ENCODE measurements around the gene RABGAP1L. TPM values are rescaled to one million over a fixed set of nuclear protein-coding genes. Genes with fewer than 3 reads are reported as not detected.

Gene RABGAP1L
- polyA plus RNA-seq, 3 donors: 35.2 to 75.3 (median 63.3) TPM

DNA sequence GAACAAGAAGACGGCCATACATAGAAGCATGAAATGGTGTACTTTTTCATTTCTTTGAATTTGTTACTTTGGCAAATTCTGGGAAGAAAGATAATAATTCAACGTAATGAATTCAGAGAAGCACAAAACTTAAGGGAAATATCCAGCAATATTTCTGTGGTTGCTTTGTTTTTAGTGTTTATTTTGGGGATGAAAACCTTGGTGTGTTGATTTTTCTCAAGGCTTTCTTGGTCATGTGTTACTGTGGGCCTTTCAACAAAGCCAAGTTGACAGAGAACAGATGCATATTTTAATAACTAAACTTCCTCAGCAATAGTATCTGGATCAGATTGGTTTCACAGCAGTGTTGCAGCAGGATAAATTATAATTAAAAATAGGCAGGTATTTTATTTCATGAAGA lies 561.9 kb downstream of the RABGAP1L start:
- no peak overlapping the region for H3K4me2 ChIP-seq (replicated peaks; ENCODE audit: extremely low read depth, low read length, poor library complexity, severe bottlenecking)
- H2AFZ ChIP-seq (ENCODE audit: insufficient read depth, low read depth, low read length, poor library complexity, severe bottlenecking): no peak overlapping the region
- DNase-seq: no peak
- H3K4me1 Mint-ChIP-seq: no peaks in the 10 kb centered on the region
- no peaks in the 10 kb centered on the region for H3K36me3 Mint-ChIP-seq
- 100% methylated on average over 2 of the region's 2 CpGs for WGBS (ENCODE audit: insufficient coverage)
- intact Hi-C loops (cut with micrococcal nuclease): no loop called here
- no peaks in the 10 kb centered on the region for H3K4me1 ChIP-seq (ENCODE audit: control insufficient read depth in 1 of 2, insufficient read depth in 2 of 2, low read length in 2 of 2)
- TF ChIP-seq, protein P1, sequence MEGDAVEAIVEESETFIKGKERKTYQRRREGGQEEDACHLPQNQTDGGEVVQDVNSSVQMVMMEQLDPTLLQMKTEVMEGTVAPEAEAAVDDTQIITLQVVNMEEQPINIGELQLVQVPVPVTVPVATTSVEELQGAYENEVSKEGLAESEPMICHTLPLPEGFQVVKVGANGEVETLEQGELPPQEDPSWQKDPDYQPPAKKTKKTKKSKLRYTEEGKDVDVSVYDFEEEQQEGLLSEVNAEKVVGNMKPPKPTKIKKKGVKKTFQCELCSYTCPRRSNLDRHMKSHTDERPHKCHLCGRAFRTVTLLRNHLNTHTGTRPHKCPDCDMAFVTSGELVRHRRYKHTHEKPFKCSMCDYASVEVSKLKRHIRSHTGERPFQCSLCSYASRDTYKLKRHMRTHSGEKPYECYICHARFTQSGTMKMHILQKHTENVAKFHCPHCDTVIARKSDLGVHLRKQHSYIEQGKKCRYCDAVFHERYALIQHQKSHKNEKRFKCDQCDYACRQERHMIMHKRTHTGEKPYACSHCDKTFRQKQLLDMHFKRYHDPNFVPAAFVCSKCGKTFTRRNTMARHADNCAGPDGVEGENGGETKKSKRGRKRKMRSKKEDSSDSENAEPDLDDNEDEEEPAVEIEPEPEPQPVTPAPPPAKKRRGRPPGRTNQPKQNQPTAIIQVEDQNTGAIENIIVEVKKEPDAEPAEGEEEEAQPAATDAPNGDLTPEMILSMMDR (IDR thresholded peaks at IDR 0.05): no peak
- H3K9me3 Mint-ChIP-seq: peaks cover 0 to 1% (median 0%) of the 10 kb centered on the region in 7 donors
- no peak overlapping the region for H3K27ac Mint-ChIP-seq
- H3K4me3 Mint-ChIP-seq: no peak overlapping the region
- no peaks in the 10 kb centered on the region for H3K36me3 ChIP-seq (replicated peaks in 1 of 2; ENCODE audit: control insufficient read depth in 1 of 2, insufficient read depth in 2 of 2, low read length in 2 of 2)
- H3K9ac ChIP-seq (ENCODE audit: insufficient read depth, low read length, poor library complexity, severe bottlenecking): no peak overlapping the region
- no peaks in the 10 kb centered on the region for H3K79me2 ChIP-seq (ENCODE audit: insufficient read depth, low read length)
- H3K27me3 ChIP-seq (ENCODE audit: control insufficient read depth in 2 of 2, insufficient read depth in 2 of 2, low read length in 2 of 2): no peaks in the 10 kb centered on the region
- no peak overlapping the region for H3K27ac ChIP-seq (ENCODE audit: low read depth in 1 of 2, low read length in 2 of 2)
- no peaks in the 10 kb centered on the region for H4K20me1 ChIP-seq (ENCODE audit: insufficient read depth, low read length)
- H3K27me3 Mint-ChIP-seq (ENCODE audit: low read depth in 3 of 3): peaks cover 0 to 2% (median 0%) of the 10 kb centered on the region in 3 donors
- no peaks in the 10 kb centered on the region for H3K9me3 ChIP-seq (replicated peaks in 1 of 2; ENCODE audit: control insufficient read depth in 1 of 2, insufficient read depth in 1 of 2, low read length in 2 of 2)
- H3K4me3 ChIP-seq (replicated peaks in 1 of 3; ENCODE audit: low read depth in 2 of 3, low read length in 3 of 3): no peak overlapping the region

DNA sequence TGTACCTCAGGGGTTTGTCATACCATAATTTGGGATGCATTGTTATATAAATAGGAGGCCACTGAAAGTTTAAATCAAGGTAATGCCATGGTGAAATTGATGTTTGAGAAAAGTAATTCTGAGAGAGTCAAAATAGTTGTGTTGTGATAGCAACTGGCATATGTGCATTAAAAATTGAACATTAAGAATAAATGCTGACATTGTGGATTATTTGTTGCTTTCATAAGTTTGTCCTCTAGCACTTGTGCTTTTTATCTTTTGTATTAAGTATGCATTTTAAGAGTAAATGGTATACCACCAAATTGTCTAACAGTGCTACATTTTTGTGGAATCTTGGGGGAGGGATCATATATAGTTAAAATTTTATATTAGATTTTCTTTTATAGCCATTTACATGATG lies 564.5 kb downstream of the RABGAP1L start:
- Histone ChIP-seq H3K36me3 (replicated peaks in 1 of 2; ENCODE audit: control insufficient read depth in 1 of 2, insufficient read depth in 2 of 2, low read length in 2 of 2) (no peaks in the 10 kb centered on the region), H4K20me1 (ENCODE audit: insufficient read depth, low read length) (no peaks in the 10 kb centered on the region), H3K4me2 (replicated peaks; ENCODE audit: extremely low read depth, low read length, poor library complexity, severe bottlenecking) (no peak overlapping the region), H3K4me3 (replicated peaks in 1 of 3; ENCODE audit: low read depth in 2 of 3, low read length in 3 of 3) (no peak overlapping the region), H3K27ac (ENCODE audit: low read depth in 1 of 2, low read length in 2 of 2) (no peak overlapping the region), H3K4me1 (ENCODE audit: control insufficient read depth in 1 of 2, insufficient read depth in 2 of 2, low read length in 2 of 2) (no peaks in the 10 kb centered on the region), H2AFZ (ENCODE audit: insufficient read depth, low read depth, low read length, poor library complexity, severe bottlenecking) (no peak overlapping the region), H3K9me3 (replicated peaks in 1 of 2; ENCODE audit: control insufficient read depth in 1 of 2, insufficient read depth in 1 of 2, low read length in 2 of 2) (no peaks in the 10 kb centered on the region), H3K9ac (ENCODE audit: insufficient read depth, low read length, poor library complexity, severe bottlenecking) (no peak overlapping the region), H3K27me3 (ENCODE audit: control insufficient read depth in 2 of 2, insufficient read depth in 2 of 2, low read length in 2 of 2) (no peaks in the 10 kb centered on the region), H3K79me2 (ENCODE audit: insufficient read depth, low read length) (no peaks in the 10 kb centered on the region)
- H3K36me3 Mint-ChIP-seq: no peaks in the 10 kb centered on the region
- intact Hi-C loops (cut with micrococcal nuclease): no loop called here
- H3K27me3 Mint-ChIP-seq (ENCODE audit: low read depth in 3 of 3): peaks cover 0 to 2% (median 0%) of the 10 kb centered on the region in 3 donors
- peaks cover 0 to 1% (median 0%) of the 10 kb centered on the region in 7 donors for H3K9me3 Mint-ChIP-seq
- no peak overlapping the region for H3K4me3 Mint-ChIP-seq
- no peak overlapping the region for H3K27ac Mint-ChIP-seq
- TF ChIP-seq, protein P1 (IDR thresholded peaks at IDR 0.05): no peak
- H3K4me1 Mint-ChIP-seq: no peaks in the 10 kb centered on the region
- no peak for DNase-seq

All from CD14-positive monocyte (primary cell).